IMR-90 (cell line): ENCODE measurements around the gene RHBDD1. TPM values are rescaled to one million over a fixed set of nuclear protein-coding genes. Genes with fewer than 3 reads are reported as not detected.

ENCODE experiments used
- ATAC-seq: fragments of 200-7000 bp; cut with Tn5 transposase; 2 replicates; pipeline ENCODE4 v1.9.1; 2020; ENCODE audit warnings: low read depth, mild to moderate bottlenecking, moderate library complexity
- BruUV-seq: library from RNA; stranded (reverse); fragments of 400-500 nt; replicated peaks from 2 replicates; lab custom pipeline; 2021; lab: Mats Ljungman, UMichigan
- CTCF ChIA-PET: fragments of 300-600 bp; formaldehyde crosslinking; extraction: SDS; loops from one replicate; lab custom pipeline; 2021; ENCODE audit warnings: antibody characterized with exemption; lab: Yijun Ruan, JAX
- POLR2A ChIA-PET: fragments of 300-600 bp; sonication (Branson Sonifier 250); formaldehyde crosslinking; loops from one replicate; lab custom pipeline; 2022; ENCODE audit warnings: antibody characterized with exemption; ENCODE audit not compliant: unreplicated experiment; lab: Charles Lee
- DNase-seq: peaks from one replicate; pipeline ENCODE4 v3.0.0; 2013
- H2AFZ ChIP-seq: replicated peaks from 2 replicates; pipeline ENCODE3; 2013; ENCODE audit warnings: low read length, mild to moderate bottlenecking; ENCODE audit not compliant: poor library complexity
- H2AK5ac ChIP-seq: 2 replicates; pipeline ENCODE4 v1.6.1; 2013; ENCODE audit warnings: low read depth, low read length, inconsistent platforms
- H2AK9ac ChIP-seq: replicated peaks from 2 replicates; pipeline ENCODE3; 2013; ENCODE audit warnings: mild to moderate bottlenecking, low read depth, low read length, moderate library complexity; ENCODE audit not compliant: poor library complexity
- H2BK120ac ChIP-seq: 2 replicates; pipeline ENCODE4 v1.6.1; 2013; ENCODE audit warnings: low read depth, low read length, inconsistent platforms
- H2BK15ac ChIP-seq: 3 replicates; pipeline ENCODE4 v1.6.1; 2013; ENCODE audit warnings: low read depth, low read length, inconsistent platforms
- H2BK20ac ChIP-seq: 2 replicates; pipeline ENCODE4 v1.6.1; 2013; ENCODE audit warnings: low read depth, mild to moderate bottlenecking, inconsistent platforms, low read length, moderate library complexity
- H2BK5ac ChIP-seq: 2 replicates; pipeline ENCODE4 v1.6.1; 2013; ENCODE audit warnings: mild to moderate bottlenecking, low read depth, low read length, inconsistent platforms; ENCODE audit not compliant: poor library complexity, severe bottlenecking
- H3K14ac ChIP-seq: replicated peaks from 2 replicates; pipeline ENCODE4 v1.6.1; 2013; ENCODE audit warnings: low read depth, low read length, inconsistent platforms
- H3K18ac ChIP-seq: 2 replicates; pipeline ENCODE4 v1.6.1; 2013; ENCODE audit warnings: low read depth, low read length, control low read depth
- H3K23ac ChIP-seq: 2 replicates; pipeline ENCODE4 v1.6.1; 2013; ENCODE audit warnings: low read depth, low read length, inconsistent platforms
- H3K27ac ChIP-seq: 2 replicates; pipeline ENCODE4 v1.5.1; 2013; ENCODE audit warnings: mild to moderate bottlenecking, control low read depth, low read length; ENCODE audit not compliant: insufficient read depth
- H3K27me3 ChIP-seq: 2 replicates; pipeline ENCODE4 v1.6.1; 2013; ENCODE audit warnings: low read length; ENCODE audit not compliant: control insufficient read depth, insufficient read depth
- H3K36me3 ChIP-seq: 2 replicates; pipeline ENCODE4 v1.6.1; 2013; ENCODE audit warnings: low read length, mixed read lengths; ENCODE audit not compliant: control insufficient read depth, insufficient read depth
- H3K4ac ChIP-seq: 2 replicates; pipeline ENCODE4 v1.6.1; 2013; ENCODE audit warnings: low read depth, low read length, inconsistent platforms
- H3K4me1 ChIP-seq: 2 replicates; pipeline ENCODE4 v1.6.1; 2013; ENCODE audit warnings: low read length, mixed read lengths; ENCODE audit not compliant: control insufficient read depth, insufficient read depth
- H3K4me2 ChIP-seq: 2 replicates; pipeline ENCODE4 v1.6.1; 2013; ENCODE audit warnings: low read depth, mild to moderate bottlenecking, control low read depth, low read length, moderate library complexity
- H3K4me3 ChIP-seq: 2 replicates; pipeline ENCODE4 v1.5.1; 2013; ENCODE audit warnings: low read depth, mild to moderate bottlenecking, control low read depth, low read length, moderate library complexity; ENCODE audit not compliant: insufficient read depth
- H3K56ac ChIP-seq: 2 replicates; pipeline ENCODE4 v1.6.1; 2013; ENCODE audit warnings: low read length, inconsistent platforms; ENCODE audit not compliant: insufficient read depth; ENCODE audit errors: extremely low read depth
- H3K79me1 ChIP-seq, 2 experiments: 2 replicates each; pipeline ENCODE4 v1.6.1; 2013; ENCODE audit warnings: low read length in 2 of 2, inconsistent platforms in 1 of 2, low read depth in 1 of 2
- H3K9ac ChIP-seq: 2 replicates; pipeline ENCODE4 v1.6.1; 2013; ENCODE audit warnings: low read depth, low read length, control low read depth
- H3K9me1 ChIP-seq: 2 replicates; pipeline ENCODE4 v1.6.1; 2013; ENCODE audit warnings: low read length, inconsistent platforms; ENCODE audit not compliant: insufficient read depth
- H3K9me3 ChIP-seq: 2 replicates; pipeline ENCODE4 v1.6.1; 2013; ENCODE audit warnings: low read length; ENCODE audit not compliant: control insufficient read depth, insufficient read depth
- H4K20me1 ChIP-seq: 2 replicates; pipeline ENCODE4 v1.6.1; 2013; ENCODE audit warnings: low read length, inconsistent platforms; ENCODE audit not compliant: insufficient read depth
- H4K5ac ChIP-seq: 2 replicates; pipeline ENCODE4 v1.6.1; 2013; ENCODE audit warnings: mild to moderate bottlenecking, low read depth, low read length, control low read depth
- H4K8ac ChIP-seq, 2 experiments: 2 replicates each; pipeline ENCODE4 v1.6.1; 2013; ENCODE audit warnings: low read depth in 2 of 2, low read length in 2 of 2, control low read depth in 1 of 2, inconsistent platforms in 1 of 2
- H4K91ac ChIP-seq: 2 replicates; pipeline ENCODE4 v1.6.1; 2013; ENCODE audit warnings: low read depth, low read length, inconsistent platforms; ENCODE audit not compliant: insufficient read depth
- BHLHE40 ChIP-seq: fragments of 150-350 bp; IDR thresholded peaks from 2 replicates; pipeline ENCODE4 v1.6.1; 2016; ENCODE audit warnings: mild to moderate bottlenecking, low read depth, low read length
- CEBPB ChIP-seq: IDR thresholded peaks from 2 replicates; pipeline ENCODE4 v1.6.1; 2012; ENCODE audit warnings: low read depth, low read length, improper control_type of control experiment
- CHD1 ChIP-seq: IDR thresholded peaks from 2 replicates; pipeline ENCODE4 v1.6.1; 2012; ENCODE audit warnings: low read depth, low read length, improper control_type of control experiment
- NFE2L2 ChIP-seq: fragments of 150-350 bp; IDR thresholded peaks from 2 replicates; pipeline ENCODE4 v1.6.1; 2016; ENCODE audit warnings: low read depth, mild to moderate bottlenecking, low read length
- POLR2A ChIP-seq: IDR thresholded peaks from 2 replicates; pipeline ENCODE4 v1.6.1; 2012; ENCODE audit warnings: mild to moderate bottlenecking, low read depth, low read length
- WGBS, 2 experiments: methylation state at CpG; one replicate each; pipeline versions ENCODE4 v1.1.5 to v1.1.7; 2013; ENCODE audit warnings: missing lambda C conversion rate in 2 of 2; ENCODE audit not compliant: insufficient read length in 1 of 2; ENCODE audit errors: extremely low coverage in 2 of 2; 5-methylcytosine and 5-hydroxymethylcytosine counted together
- dilution Hi-C: fragments of 300-500 bp; cut with HindIII; formaldehyde crosslinking; loops from one replicate; pipeline ENCODE4 v1.14.3; 2018; ENCODE audit warnings: low sequenced_read_pairs; ENCODE audit not compliant: unreplicated experiment
- in situ Hi-C: fragments of 300-500 bp; cut with MboI; formaldehyde crosslinking; loops from 3 replicates; pipeline ENCODE4 v1.14.3; 2019; ENCODE audit warnings: low sequenced_read_pairs, inconsistent platforms, mixed read lengths
- intact Hi-C: fragments of 100-400 bp; cut with micrococcal nuclease; formaldehyde crosslinking; loops from 2 replicates; pipeline ENCODE4 v1.10.0; 2022
- polyA plus RNA-seq, 3 experiments: library from polyadenylated mRNA; depleted of rRNA; stranded (reverse); fragments of >200 nt; gene quantifications; 2 replicates each; pipeline ENCODE4 v1.2.3, GENCODE V29; 2012; ENCODE audit warnings: low replicate concordance in 1 of 3
- total RNA-seq: library from RNA; depleted of rRNA; stranded (reverse); fragments of >200 nt; gene quantifications from 2 replicates; pipeline ENCODE4 v1.2.3, GENCODE V29; 2012
- TF ChIP-seq, protein P1 (sequence below): conservative IDR thresholded peaks from 2 replicates; pipeline ENCODE4 v1.5.1; 2012; ENCODE audit warnings: mild to moderate bottlenecking, low read depth, low read length, improper control_type of control experiment

RHBDD1 gene
- total and polyA plus RNA-seq, 2 of the 4 experiments (the other 2 are of a cell fraction): 9.7 to 14.0 TPM

DNA sequence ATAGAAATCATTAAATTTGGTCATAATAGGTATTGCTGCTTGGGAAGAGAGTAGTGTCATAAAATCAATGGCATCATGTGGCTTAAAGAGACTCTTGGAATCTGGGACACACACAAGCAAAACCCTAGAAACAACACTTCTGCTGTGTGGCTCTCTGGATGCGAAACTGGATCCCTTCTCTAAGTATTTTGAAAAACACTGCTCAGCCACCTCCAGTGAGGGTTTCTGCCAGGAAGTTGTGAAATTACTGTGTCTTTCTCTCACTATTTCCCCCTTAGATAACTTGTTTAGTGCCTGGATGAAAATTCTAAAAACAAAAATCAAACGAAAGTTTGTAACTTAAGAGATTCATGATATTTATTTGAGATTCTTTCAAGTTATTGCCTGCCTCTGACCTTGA, 163.8 kb downstream of the RHBDD1 start:
- H2AK5ac ChIP-seq: no peak overlapping the region
- H2BK5ac ChIP-seq: no peak overlapping the region
- no peak overlapping the region for H4K5ac ChIP-seq
- dilution Hi-C loops: no loop called here
- ATAC-seq (no peak; the same call in 1 of the 2 replicates), DNase-seq (no peak)
- H3K27me3 ChIP-seq: no peaks in the 10 kb centered on the region
- no peak overlapping the region for H3K9ac ChIP-seq
- H2AK9ac ChIP-seq: no peak overlapping the region
- H2BK15ac ChIP-seq: no peak overlapping the region
- in situ Hi-C loops: loop anchor here (25.0 kb wide), 2 partner anchors 812 to 1137 kb away; no protein-coding TSS in a partner anchor
- WGBS, 2 experiments: no CpG with 5 or more reads among the region's 2 CpGs
- TF ChIP-seq NFE2L2 (no peak), BHLHE40 (no peak), POLR2A (no peak), CEBPB (no peak), CHD1 (no peak)
- TF ChIP-seq, protein P1, sequence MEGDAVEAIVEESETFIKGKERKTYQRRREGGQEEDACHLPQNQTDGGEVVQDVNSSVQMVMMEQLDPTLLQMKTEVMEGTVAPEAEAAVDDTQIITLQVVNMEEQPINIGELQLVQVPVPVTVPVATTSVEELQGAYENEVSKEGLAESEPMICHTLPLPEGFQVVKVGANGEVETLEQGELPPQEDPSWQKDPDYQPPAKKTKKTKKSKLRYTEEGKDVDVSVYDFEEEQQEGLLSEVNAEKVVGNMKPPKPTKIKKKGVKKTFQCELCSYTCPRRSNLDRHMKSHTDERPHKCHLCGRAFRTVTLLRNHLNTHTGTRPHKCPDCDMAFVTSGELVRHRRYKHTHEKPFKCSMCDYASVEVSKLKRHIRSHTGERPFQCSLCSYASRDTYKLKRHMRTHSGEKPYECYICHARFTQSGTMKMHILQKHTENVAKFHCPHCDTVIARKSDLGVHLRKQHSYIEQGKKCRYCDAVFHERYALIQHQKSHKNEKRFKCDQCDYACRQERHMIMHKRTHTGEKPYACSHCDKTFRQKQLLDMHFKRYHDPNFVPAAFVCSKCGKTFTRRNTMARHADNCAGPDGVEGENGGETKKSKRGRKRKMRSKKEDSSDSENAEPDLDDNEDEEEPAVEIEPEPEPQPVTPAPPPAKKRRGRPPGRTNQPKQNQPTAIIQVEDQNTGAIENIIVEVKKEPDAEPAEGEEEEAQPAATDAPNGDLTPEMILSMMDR: no peak
- no peaks in the 10 kb centered on the region for H3K4me1 ChIP-seq
- no peak overlapping the region for H3K4me2 ChIP-seq
- no peak overlapping the region for H3K18ac ChIP-seq
- no peak overlapping the region for H3K56ac ChIP-seq
- ChIA-PET CTCF (no interaction called here), POLR2A (no interaction called here)
- no peaks in the 10 kb centered on the region for H3K9me3 ChIP-seq
- H3K79me1 ChIP-seq: no peaks in the 10 kb centered on the region
- no peak overlapping the region for H2BK120ac ChIP-seq
- H2AFZ ChIP-seq: no peak overlapping the region
- H4K91ac ChIP-seq: no peak overlapping the region
- H4K20me1 ChIP-seq: no peaks in the 10 kb centered on the region
- no peak overlapping the region for H3K4ac ChIP-seq
- BruUV-seq: no TSS peak
- H3K14ac ChIP-seq: no peak overlapping the region
- no peak overlapping the region for H4K8ac ChIP-seq
- no peak overlapping the region for H3K4me3 ChIP-seq
- no peaks in the 10 kb centered on the region; the same call in 1 of the 2 replicates for H3K9me1 ChIP-seq
- 0 out of 2 replicates have a peak, but pooled peaks cover 4% of the 10 kb centered on the region for H3K36me3 ChIP-seq
- intact Hi-C loops: no loop called here
- no peak overlapping the region for H2BK20ac ChIP-seq
- no peak overlapping the region for H3K23ac ChIP-seq
- H3K27ac ChIP-seq: no peak overlapping the region
